OCI-LY1 (cell line): ENCODE measurements around the gene ZNF175.
A peak's percentile ranks its signal among the peaks of the same experiment; 100 is the strongest.

Source experiments
- H2AFZ ChIP-seq: fragments of 200-600 bp; sonication (generic), shearing (Covaris generic); 2 replicates; pipeline ENCODE4 v1.6.0; 2014; ENCODE audit warnings: antibody characterized with exemption, mild to moderate bottlenecking, low read length
- H3F3A ChIP-seq: fragments of 200-600 bp; sonication (generic), shearing (Covaris generic); 2 replicates; pipeline ENCODE4 v1.6.0; 2014; ENCODE audit warnings: mild to moderate bottlenecking, antibody characterized with exemption, low read length, moderate library complexity; ENCODE audit not compliant: insufficient read depth
- H3K27ac ChIP-seq: fragments of 200-600 bp; sonication (generic); 2 replicates; pipeline ENCODE4 v1.5.1; 2014; ENCODE audit warnings: low read length, mixed run types, mild to moderate bottlenecking, low read depth; ENCODE audit not compliant: poor library complexity, severe bottlenecking
- H3K27me3 ChIP-seq: fragments of 200-600 bp; sonication (generic); 2 replicates; pipeline ENCODE4 v1.6.0; 2014; ENCODE audit warnings: antibody characterized with exemption, mild to moderate bottlenecking, low read length, moderate library complexity; ENCODE audit not compliant: insufficient read depth
- H3K36me3 ChIP-seq: fragments of 200-600 bp; sonication (generic); 2 replicates; pipeline ENCODE4 v1.6.1; 2014; ENCODE audit warnings: mild to moderate bottlenecking, antibody characterized with exemption, low read length, moderate library complexity, mixed read lengths; ENCODE audit not compliant: insufficient read depth
- H3K4me1 ChIP-seq: fragments of 200-600 bp; sonication (generic); 2 replicates; pipeline ENCODE4 v1.5.1; 2014; ENCODE audit warnings: mild to moderate bottlenecking, low read length, moderate library complexity; ENCODE audit not compliant: insufficient read depth, severe bottlenecking
- H3K4me2 ChIP-seq: fragments of 200-600 bp; sonication (generic), shearing (Covaris generic); 2 replicates; pipeline ENCODE4 v1.6.1; 2014; ENCODE audit warnings: low read length
- H3K4me3 ChIP-seq: fragments of 200-600 bp; sonication (generic); 2 replicates; pipeline ENCODE4 v1.5.1; 2014; ENCODE audit warnings: low read length, low read depth, mild to moderate bottlenecking, mixed read lengths; ENCODE audit not compliant: poor library complexity, severe bottlenecking
- H3K79me2 ChIP-seq: fragments of 200-600 bp; shearing (Covaris generic); 2 replicates; pipeline ENCODE4 v1.6.1; 2016; ENCODE audit warnings: mixed run types, low read length, mixed read lengths; ENCODE audit not compliant: insufficient read depth
- H3K9ac ChIP-seq: fragments of 200-600 bp; sonication (generic), shearing (Covaris generic); 2 replicates; pipeline ENCODE4 v1.6.1; 2014; ENCODE audit warnings: mild to moderate bottlenecking, low read length, mixed read lengths
- H3K9me2 ChIP-seq: fragments of 200-600 bp; sonication (generic), shearing (Covaris generic); 2 replicates; pipeline ENCODE4 v1.6.1; 2014; ENCODE audit warnings: low read depth, mild to moderate bottlenecking, low read length, mixed read lengths
- H3K9me3 ChIP-seq: fragments of 200-600 bp; shearing (Covaris generic); 2 replicates; pipeline ENCODE4 v1.6.1; 2014; ENCODE audit warnings: low read length, mixed read lengths
- H4K20me1 ChIP-seq: fragments of 200-600 bp; sonication (generic), shearing (Covaris generic); 2 replicates; pipeline ENCODE4 v1.6.0; 2016; ENCODE audit warnings: mild to moderate bottlenecking, low read length; ENCODE audit not compliant: insufficient read depth
- CTCF ChIP-seq: fragments of 200-600 bp; sonication (generic), shearing (Covaris generic); IDR thresholded peaks from 2 replicates; pipeline ENCODE4 v1.5.1; 2017; ENCODE audit warnings: mild to moderate bottlenecking, antibody characterized with exemption, low read length, moderate library complexity, mixed read lengths
- EZH2 ChIP-seq: fragments of 200-600 bp; sonication (generic), shearing (Covaris generic); IDR thresholded peaks from 2 replicates; pipeline ENCODE4 v1.8.0; 2017; ENCODE audit warnings: borderline replicate concordance, mixed run types, mild to moderate bottlenecking, antibody characterized with exemption, low read length, moderate library complexity, mixed read lengths

ZNF175 gene

GRCh38 chr19:51570962-51571575 lies at the start of gene ZNF175:
Gene ZNF175, plus strand, starts transcription at chr19:51571283. Its CDS starts 2,047 bp downstream, at chr19:51573330.
- Histone ChIP-seq H3K9ac (peak within 1 kb of the TSS; percentile 67), H2AFZ (peak within 1 kb of the TSS; percentile 90; the same call in 1 of the 2 replicates), H3K79me2 (peaks cover 4% of the 10 kb centered on the region; the same call in 1 of the 2 replicates), H3K4me2 (peak within 1 kb of the TSS; percentile 98), H3K36me3 (peaks cover 29% of the 10 kb centered on the region; the same call in 1 of the 2 replicates), H3K27ac (peak within 1 kb of the TSS; percentile 18), H4K20me1 (no peaks in the 10 kb centered on the region), H3F3A (no peaks in the 10 kb centered on the region), H3K9me2 (no peaks in the 10 kb centered on the region), H3K9me3 (no peaks in the 10 kb centered on the region), H3K4me3 (peak within 1 kb of the TSS; percentile 83), H3K4me1 (peaks cover 20% of the 10 kb centered on the region), H3K27me3 (no peaks in the 10 kb centered on the region)
- TF ChIP-seq EZH2 (no peak), CTCF (no peak)

- no peak for TF ChIP-seq EZH2
- no peak for TF ChIP-seq CTCF
Measured at GRCh38 chr19:51521357-51521756, 49.7 kb upstream of the ZNF175 start.

GRCh38 chr19:51521781-51522180 lies 49.3 kb upstream of the ZNF175 start:
- H3K4me1 ChIP-seq, result no peaks in the 10 kb centered on the region
- H2AFZ ChIP-seq, result no peak overlapping the region
- H3K4me3 ChIP-seq, result no peak overlapping the region
- no peaks in the 10 kb centered on the region for H3K79me2 ChIP-seq
- no peaks in the 10 kb centered on the region for H3K9me2 ChIP-seq
- no peak overlapping the region for H3K4me2 ChIP-seq
- no peak for TF ChIP-seq EZH2
- no peak for TF ChIP-seq CTCF
- H3K27me3 ChIP-seq, result no peaks in the 10 kb centered on the region
- H4K20me1 ChIP-seq, result no peaks in the 10 kb centered on the region
- no peaks in the 10 kb centered on the region for H3F3A ChIP-seq
- no peaks in the 10 kb centered on the region for H3K9me3 ChIP-seq
- no peaks in the 10 kb centered on the region for H3K36me3 ChIP-seq
- H3K27ac ChIP-seq, result no peak overlapping the region
- H3K9ac ChIP-seq, result no peak overlapping the region

More at GRCh38 chr19:51521357-51521756, 49.7 kb upstream of the ZNF175 start:
- no peak overlapping the region for H3K9ac ChIP-seq
- H3K9me3 ChIP-seq, result no peaks in the 10 kb centered on the region
- H2AFZ ChIP-seq, result no peak overlapping the region
- no peak overlapping the region for H3K4me3 ChIP-seq
- H3K27me3 ChIP-seq, result no peaks in the 10 kb centered on the region
- H3F3A ChIP-seq, result no peaks in the 10 kb centered on the region
- no peak overlapping the region for H3K27ac ChIP-seq
- no peaks in the 10 kb centered on the region for H4K20me1 ChIP-seq
- H3K79me2 ChIP-seq, result no peaks in the 10 kb centered on the region
- H3K4me1 ChIP-seq, result no peaks in the 10 kb centered on the region
- H3K4me2 ChIP-seq, result no peak overlapping the region
- H3K9me2 ChIP-seq, result no peaks in the 10 kb centered on the region
- H3K36me3 ChIP-seq, result no peaks in the 10 kb centered on the region
